KOPT-K1 (cell line): ENCODE results near the gene MME.
"Not testable (repeated sequence)": the region's sequence is repeated elsewhere in the genome, so short reads cannot be mapped to it uniquely, and the experiment has no call there.

ENCODE experiments used
- H3K27ac ChIP-seq: fragments of 200-600 bp; sonication (generic); 2 replicates; pipeline ENCODE4 v1.5.1; 2016; ENCODE audit warnings: antibody characterized with exemption, mild to moderate bottlenecking, low read depth, low read length; ENCODE audit not compliant: poor library complexity, severe bottlenecking
- H3K36me3 ChIP-seq: fragments of 200-600 bp; sonication (generic); 2 replicates; pipeline ENCODE4 v1.5.1; 2017; ENCODE audit warnings: antibody characterized with exemption, mild to moderate bottlenecking, low read length, moderate library complexity; ENCODE audit not compliant: insufficient read depth
- H3K9me3 ChIP-seq: fragments of 200-600 bp; sonication (generic); 2 replicates; pipeline ENCODE4 v1.5.1; 2017; ENCODE audit warnings: antibody characterized with exemption, low read length, mild to moderate bottlenecking; ENCODE audit not compliant: insufficient read depth, poor library complexity, severe bottlenecking

MME gene

GRCh38 chr3:155211266-155211665, 131.1 kb downstream of the MME start:
- no peaks in the 10 kb centered on the region for H3K9me3 ChIP-seq
- no peak overlapping the region for H3K27ac ChIP-seq
- no peaks in the 10 kb centered on the region for H3K36me3 ChIP-seq

GRCh38 chr3:155211940-155212339, 131.8 kb downstream of the MME start:
- no peaks in the 10 kb centered on the region for H3K9me3 ChIP-seq
- H3K36me3 ChIP-seq: no peaks in the 10 kb centered on the region
- no peak overlapping the region for H3K27ac ChIP-seq

- H3K9me3 ChIP-seq, H3K36me3 ChIP-seq, H3K27ac ChIP-seq: not testable (repeated sequence)
These were observed 135.9 kb downstream of the MME start for GRCh38 chr3:155216007-155216406.

- no peak overlapping the region for H3K27ac ChIP-seq
- H3K9me3 ChIP-seq: no peaks in the 10 kb centered on the region
- no peaks in the 10 kb centered on the region for H3K36me3 ChIP-seq
These were observed 137.5 kb downstream of the MME start for GRCh38 chr3:155217591-155217990.

GRCh38 chr3:155218462-155218861, 138.3 kb downstream of the MME start:
- Histone ChIP-seq H3K36me3 (no peaks in the 10 kb centered on the region), H3K27ac (no peak overlapping the region), H3K9me3 (no peaks in the 10 kb centered on the region)

- Histone ChIP-seq H3K36me3 (no peaks in the 10 kb centered on the region), H3K27ac (no peak overlapping the region), H3K9me3 (no peaks in the 10 kb centered on the region)
These were observed 139.0 kb downstream of the MME start for GRCh38 chr3:155219106-155219505.

GRCh38 chr3:155225417-155225816, 145.3 kb downstream of the MME start:
- Histone ChIP-seq H3K9me3 (no peaks in the 10 kb centered on the region), H3K27ac (no peak overlapping the region), H3K36me3 (no peaks in the 10 kb centered on the region)

- Histone ChIP-seq H3K27ac (no peak overlapping the region), H3K36me3 (no peaks in the 10 kb centered on the region)
These were observed 147.0 kb downstream of the MME start for GRCh38 chr3:155227141-155227540.

GRCh38 chr3:155228676-155229075, 148.6 kb downstream of the MME start:
- no peak overlapping the region for H3K27ac ChIP-seq
- no peaks in the 10 kb centered on the region for H3K36me3 ChIP-seq
- no peaks in the 10 kb centered on the region for H3K9me3 ChIP-seq

More at GRCh38 chr3:155227141-155227540, 147.0 kb downstream of the MME start:
- H3K9me3 ChIP-seq: no peaks in the 10 kb centered on the region

- no peak overlapping the region for H3K27ac ChIP-seq
- no peaks in the 10 kb centered on the region for H3K9me3 ChIP-seq
- no peaks in the 10 kb centered on the region for H3K36me3 ChIP-seq
These were observed 149.0 kb downstream of the MME start for GRCh38 chr3:155229086-155229485.

GRCh38 chr3:155230382-155230781, 150.3 kb downstream of the MME start:
- Histone ChIP-seq H3K36me3 (no peaks in the 10 kb centered on the region), H3K27ac (no peak overlapping the region), H3K9me3 (no peaks in the 10 kb centered on the region)

GRCh38 chr3:155231792-155232191, 151.7 kb downstream of the MME start:
- Histone ChIP-seq H3K9me3 (no peaks in the 10 kb centered on the region), H3K27ac (no peak overlapping the region), H3K36me3 (no peaks in the 10 kb centered on the region)

- no peak overlapping the region for H3K27ac ChIP-seq
- no peaks in the 10 kb centered on the region for H3K9me3 ChIP-seq
- H3K36me3 ChIP-seq: no peaks in the 10 kb centered on the region
These were observed 152.5 kb downstream of the MME start for GRCh38 chr3:155232605-155233004.

GRCh38 chr3:155233213-155233612, 153.1 kb downstream of the MME start:
- Histone ChIP-seq H3K36me3 (no peaks in the 10 kb centered on the region), H3K27ac (no peak overlapping the region)

More at GRCh38 chr3:155233213-155233612, 153.1 kb downstream of the MME start:
- H3K9me3 ChIP-seq: no peaks in the 10 kb centered on the region
